GM12873 (cell line): ENCODE results near the gene IQCF5.

Experiments used
- TF ChIP-seq, protein P1 (sequence below): IDR thresholded peaks from 2 replicates; pipeline ENCODE4 v1.5.1; 2012; ENCODE audit warnings: low read depth, mild to moderate bottlenecking, moderate library complexity, low read length, control low read depth; ENCODE audit not compliant: insufficient read depth; ENCODE audit errors: missing control alignments

The IQCF5 gene

DNA sequence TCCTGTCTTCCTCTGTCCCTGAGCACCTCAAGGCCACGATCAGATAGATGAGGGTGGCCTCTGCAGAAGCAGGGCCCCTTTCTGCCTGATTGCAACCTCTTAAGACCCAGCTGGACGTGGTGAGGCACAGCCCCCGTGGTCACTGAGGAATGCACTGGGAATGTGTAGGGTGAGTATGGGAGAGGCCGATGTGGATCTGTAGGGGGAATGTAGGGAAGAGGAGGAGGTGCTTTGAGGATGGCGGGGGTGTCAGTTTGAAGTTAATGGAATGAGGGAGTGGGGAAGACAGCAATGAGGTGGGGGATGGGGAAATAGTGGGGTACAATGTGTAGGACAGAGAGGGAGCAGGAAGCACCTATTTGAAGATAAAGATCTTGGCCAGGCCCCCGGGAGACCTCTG is 785 bp upstream of the IQCF5 start:
- TF ChIP-seq, protein P1, sequence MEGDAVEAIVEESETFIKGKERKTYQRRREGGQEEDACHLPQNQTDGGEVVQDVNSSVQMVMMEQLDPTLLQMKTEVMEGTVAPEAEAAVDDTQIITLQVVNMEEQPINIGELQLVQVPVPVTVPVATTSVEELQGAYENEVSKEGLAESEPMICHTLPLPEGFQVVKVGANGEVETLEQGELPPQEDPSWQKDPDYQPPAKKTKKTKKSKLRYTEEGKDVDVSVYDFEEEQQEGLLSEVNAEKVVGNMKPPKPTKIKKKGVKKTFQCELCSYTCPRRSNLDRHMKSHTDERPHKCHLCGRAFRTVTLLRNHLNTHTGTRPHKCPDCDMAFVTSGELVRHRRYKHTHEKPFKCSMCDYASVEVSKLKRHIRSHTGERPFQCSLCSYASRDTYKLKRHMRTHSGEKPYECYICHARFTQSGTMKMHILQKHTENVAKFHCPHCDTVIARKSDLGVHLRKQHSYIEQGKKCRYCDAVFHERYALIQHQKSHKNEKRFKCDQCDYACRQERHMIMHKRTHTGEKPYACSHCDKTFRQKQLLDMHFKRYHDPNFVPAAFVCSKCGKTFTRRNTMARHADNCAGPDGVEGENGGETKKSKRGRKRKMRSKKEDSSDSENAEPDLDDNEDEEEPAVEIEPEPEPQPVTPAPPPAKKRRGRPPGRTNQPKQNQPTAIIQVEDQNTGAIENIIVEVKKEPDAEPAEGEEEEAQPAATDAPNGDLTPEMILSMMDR, result no peak

DNA sequence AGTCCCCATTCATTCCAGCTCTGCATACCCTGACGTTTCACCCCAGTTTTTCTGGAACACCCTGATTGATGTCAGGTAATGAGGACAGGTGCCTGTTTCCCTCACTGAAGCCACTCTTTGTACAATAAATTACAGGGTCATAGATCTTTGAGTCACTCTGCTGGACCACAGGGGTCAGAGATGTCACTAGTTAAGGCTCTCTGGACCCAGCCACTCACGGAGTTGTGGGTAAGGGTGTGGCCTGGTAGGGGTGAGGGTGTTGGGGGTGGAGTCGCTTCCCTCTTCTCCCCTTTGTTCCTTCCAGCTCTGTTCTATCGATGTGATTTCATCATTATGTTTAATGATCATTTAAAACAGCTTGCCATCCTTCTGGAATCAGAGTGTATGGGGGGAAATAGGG is 512 bp downstream of the IQCF5 start:
- TF ChIP-seq, protein P1, result no peak

DNA sequence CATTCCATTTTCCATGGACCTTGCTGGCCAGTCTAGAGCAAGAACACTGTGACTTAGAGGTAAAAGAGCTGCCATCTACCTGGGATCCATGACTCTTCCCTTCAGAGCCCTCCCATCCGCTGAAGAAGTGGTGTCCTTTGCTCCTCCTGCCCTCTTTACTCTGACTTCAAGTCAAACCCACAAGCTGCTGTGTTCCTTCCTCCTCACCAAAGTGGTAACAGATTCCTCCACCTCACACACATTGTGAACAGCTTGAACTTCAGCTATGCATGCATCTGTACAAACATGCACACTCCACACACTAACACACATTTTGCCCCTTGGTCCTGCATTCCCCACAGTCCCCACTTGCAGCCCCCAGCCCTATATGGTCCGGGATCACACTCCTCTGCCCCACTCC is 990 bp downstream of the IQCF5 start:
- TF ChIP-seq, protein P1, result no peak

DNA sequence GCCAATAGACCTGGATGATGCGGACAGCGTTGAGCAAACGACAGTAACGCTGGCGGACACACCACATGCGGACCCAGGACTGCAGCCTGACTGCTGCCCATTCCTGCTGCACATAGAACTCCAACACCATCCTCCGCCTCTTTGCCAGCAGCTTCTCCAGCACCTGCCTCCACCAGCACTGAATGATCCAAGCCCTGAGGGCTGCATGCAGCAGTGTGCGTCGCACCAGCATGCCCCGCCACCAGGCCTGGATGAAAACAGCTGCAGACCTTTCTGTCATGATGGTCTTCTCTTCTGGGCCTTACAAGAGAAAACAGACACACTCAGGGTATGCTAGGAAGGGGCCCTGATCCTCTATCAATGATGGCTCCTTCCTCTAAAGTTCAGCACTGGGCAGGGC is 1.5 kb downstream of the IQCF5 start:
- TF ChIP-seq, protein P1, result no peak

DNA sequence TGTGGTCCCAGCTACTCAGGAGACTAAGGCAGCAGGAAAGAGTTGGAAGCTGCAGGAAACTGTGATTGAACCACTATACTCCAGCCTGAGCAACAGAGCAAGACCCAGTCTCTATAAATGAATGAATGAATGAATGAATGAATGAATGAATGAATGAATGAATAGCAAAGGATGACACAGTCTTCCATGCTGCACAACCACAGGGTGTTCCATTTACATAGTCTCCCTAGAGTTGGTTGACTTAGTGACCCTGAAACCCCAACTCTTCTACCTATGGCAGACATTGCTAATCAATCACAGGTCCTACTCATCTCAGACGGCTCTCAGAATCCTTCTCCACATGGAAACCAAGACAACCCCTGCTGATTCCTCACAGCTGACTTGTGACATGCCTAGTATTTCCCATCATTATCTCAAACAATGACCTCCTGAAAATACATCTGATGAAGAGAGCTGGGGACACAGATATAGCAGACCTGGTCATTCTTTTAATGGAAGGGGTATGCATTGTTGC is 2.1 kb downstream of the IQCF5 start:
- TF ChIP-seq, protein P1, result no peak

DNA sequence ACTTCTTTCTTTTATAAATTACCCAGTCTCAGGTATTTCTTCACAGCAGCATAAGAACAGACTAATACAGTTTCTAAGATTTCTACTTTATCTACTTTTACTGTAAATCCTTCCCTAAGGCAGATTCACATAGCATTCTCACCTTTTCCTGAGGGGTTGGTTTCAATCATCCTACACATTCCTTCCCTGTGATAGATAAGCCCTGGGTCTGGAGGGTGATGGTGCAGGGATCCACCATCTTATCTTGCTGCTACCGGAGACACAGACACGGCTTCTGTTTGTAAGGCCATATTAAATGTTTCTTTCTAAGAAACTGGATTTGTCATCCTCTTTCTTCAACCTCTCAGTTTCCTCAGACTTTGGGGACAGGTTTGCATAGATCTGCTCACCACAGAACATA is 6.1 kb downstream of the IQCF5 start:
- TF ChIP-seq, protein P1, result no peak

DNA sequence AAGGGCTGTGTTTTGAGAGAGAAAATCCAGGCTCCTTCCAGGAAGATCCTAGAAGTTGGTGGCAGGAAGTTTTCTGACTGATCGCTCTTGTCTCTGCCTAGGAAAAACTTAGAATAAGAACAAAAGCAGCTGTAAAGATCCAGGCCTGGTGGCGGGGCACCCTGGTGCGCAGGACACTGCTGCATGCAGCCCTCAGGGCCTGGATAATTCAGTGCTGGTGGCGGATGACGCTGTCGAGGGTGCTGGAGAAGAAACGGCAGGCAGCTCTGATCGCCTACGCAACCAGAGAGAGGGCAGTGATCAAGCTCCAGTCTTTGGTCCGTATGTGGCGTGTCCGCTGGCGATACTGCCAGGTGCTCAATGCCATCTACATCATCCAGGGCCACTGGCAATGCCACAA is 12.5 kb downstream of the IQCF5 start:
- TF ChIP-seq, protein P1, result no peak
